Measurements from ENCODE around the gene DNAL1.

Gene DNAL1

DNA sequence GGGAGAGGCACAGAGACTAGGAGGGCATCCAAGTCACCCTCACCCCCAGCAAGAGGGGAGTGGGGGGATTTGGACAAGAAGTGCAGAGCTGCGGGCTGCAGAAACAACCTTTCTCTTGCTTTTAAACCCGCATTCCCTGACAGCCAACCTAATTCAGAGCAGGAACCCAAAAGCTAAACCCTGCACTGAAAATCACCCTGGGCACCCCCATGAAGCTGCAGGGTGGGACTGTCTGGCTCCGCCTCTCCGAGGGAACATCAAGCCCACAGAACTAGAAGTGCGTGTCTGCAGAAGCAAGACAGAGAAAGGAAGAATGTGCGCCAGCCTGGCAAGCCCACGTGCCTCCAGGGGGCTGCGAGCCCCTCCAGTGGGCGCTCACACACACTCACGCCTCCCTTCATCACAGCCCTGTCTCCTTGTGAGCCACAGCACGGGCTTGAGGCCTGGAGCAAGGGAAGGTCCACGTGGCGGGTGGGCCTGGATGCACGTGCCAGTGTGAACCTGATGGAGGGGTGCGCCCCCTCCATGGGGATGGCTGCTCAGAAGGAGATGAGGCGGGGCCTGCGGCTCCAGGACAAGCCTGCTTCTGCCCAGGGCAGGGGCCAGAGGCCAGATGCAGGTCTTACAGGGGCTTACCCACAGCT lies 97.2 kb downstream of the DNAL1 start:
- in situ Hi-C loops (cut with MboI; ENCODE audit: low sequenced_read_pairs), result loop anchor here (10.0 kb wide), 1 partner anchor 83 kb away; no protein-coding TSS in a partner anchor

- in situ Hi-C loops (cut with MboI; ENCODE audit: low sequenced_read_pairs), result loop anchor here (10.0 kb wide), 1 partner anchor 82 kb away; no protein-coding TSS in a partner anchor
These were observed 97.9 kb downstream of the DNAL1 start for GRCh38 chr14:73742520-73743238.

- in situ Hi-C loops (cut with MboI; ENCODE audit: low sequenced_read_pairs), result loop anchor here (10.0 kb wide), 1 partner anchor 81 kb away; no protein-coding TSS in a partner anchor
These were observed 98.7 kb downstream of the DNAL1 start for GRCh38 chr14:73743431-73743931.

GRCh38 chr14:73744175-73744867 lies 99.5 kb downstream of the DNAL1 start:
- in situ Hi-C loops (cut with MboI; ENCODE audit: low sequenced_read_pairs), result loop anchor here (10.0 kb wide), 1 partner anchor 80 kb away; no protein-coding TSS in a partner anchor

DNA sequence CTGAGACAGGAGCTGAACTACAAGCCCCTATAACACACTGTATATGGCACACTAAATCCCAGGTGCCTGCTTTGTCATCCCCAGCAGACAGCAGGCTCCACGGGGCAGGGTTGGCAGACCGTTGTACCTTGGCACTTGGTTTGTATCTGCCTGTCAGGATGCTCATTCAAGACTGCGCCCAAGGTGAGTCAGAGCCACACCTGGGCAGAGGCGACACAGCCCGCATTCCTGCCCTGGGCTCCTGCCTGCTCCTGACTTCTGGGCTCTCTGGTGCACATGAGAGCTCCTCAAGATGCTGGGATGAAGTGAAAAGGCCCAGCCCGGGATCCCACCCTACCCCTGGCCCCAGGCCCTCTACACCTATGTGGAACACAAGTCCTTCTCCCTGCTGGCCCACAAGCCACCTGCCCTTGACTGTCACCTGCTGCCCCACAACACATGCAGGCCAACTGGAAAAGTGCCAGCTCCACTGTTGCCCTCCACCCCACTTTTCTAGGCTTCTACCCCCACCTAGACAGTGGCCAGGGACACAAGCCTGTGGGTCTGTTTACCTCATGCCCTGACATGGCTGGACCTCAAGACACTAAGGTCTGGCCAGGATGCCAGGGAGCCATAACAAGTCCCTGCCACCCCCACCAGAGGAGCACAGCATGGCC lies 100.2 kb downstream of the DNAL1 start:
- in situ Hi-C loops (cut with MboI; ENCODE audit: low sequenced_read_pairs), result loop anchor here (10.0 kb wide), 1 partner anchor 80 kb away; no protein-coding TSS in a partner anchor

DNA sequence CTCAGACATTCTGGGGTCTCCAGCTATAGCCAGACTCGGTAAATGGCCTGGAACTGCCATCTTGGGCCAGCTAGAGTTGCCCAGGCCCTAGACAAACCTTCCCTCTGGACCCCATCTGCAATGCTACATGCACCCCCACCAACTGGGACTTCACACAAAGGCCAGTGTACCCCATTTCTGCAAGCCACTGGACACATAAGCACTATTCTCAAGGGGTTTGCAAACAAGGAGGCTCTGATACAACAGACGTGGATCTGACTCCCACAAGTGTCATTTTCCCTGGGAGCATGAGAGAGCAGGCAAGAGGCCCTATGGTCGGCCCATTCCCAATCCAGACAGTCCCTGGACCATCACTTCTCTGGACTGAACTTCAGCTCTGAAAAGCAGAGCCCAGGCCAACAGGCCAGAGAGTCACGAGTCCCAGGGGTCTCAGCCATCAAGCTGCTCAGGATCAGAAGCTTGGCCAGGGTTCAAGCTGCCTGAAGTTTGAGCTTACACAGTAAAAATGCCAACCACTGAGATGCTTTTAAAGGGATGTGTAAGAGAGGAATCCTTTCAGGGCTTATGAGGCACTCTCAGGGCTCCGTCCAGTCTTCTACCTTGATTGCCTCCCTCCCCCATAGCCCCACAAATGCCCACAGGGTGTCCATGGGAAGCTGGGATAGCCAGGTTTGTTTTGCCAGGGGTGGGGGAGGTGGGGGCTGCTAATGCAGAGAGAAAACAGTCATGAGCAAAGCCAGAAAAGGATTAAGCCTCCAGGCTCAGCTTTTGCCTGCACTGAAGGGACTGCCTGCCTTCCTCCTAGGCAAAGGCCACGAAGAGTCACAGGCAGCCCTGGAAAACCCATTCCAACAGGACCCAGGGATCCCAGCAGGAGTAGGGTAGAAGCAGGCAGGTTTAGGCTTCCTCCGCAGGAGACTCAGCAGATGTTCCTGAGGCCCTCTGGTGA lies 101.1 kb downstream of the DNAL1 start:
- in situ Hi-C loops (cut with MboI; ENCODE audit: low sequenced_read_pairs), result loop anchor here (10.0 kb wide), 1 partner anchor 79 kb away; no protein-coding TSS in a partner anchor

DNA sequence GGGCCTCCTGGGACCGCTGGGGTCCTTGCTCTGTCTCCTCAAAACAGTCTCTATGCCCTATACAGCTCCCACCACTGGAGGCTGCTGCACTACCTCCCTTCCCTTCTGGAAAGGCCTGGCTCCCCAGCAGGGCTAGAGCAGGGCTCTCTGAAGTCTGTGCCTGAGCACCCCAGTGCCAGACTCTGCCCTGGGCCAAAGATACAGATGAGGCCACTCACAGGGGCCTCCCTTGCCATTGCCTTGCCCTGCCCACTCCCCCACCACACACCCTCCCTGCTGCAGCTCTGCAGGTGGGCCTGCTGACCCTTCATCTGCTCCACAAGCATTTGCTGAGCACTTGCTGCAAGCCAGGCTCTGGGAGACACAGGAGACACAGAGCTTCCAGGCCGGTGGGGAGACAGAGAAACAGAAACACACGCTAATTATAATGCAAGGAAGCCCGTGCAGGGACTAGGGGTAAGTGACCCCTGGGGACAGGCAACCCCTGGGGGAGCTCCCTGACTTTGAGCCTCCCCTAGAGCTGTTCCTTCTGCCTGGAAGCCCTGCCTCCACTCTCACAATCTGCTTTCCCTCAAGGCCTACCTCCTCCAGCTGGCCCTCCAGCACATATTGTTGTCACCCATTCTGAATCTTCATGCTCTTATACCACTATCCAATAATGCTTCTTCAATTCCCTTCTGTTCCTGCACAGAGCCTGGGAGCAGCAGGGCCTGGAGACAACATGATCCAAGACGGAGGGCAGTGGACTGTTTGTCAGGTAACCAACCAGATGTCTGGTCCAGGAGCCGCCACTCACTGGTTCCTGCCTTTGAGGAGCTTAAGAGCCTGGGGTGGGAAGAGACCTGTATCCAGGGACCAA lies 102.0 kb downstream of the DNAL1 start:
- in situ Hi-C loops (cut with MboI; ENCODE audit: low sequenced_read_pairs), result loop anchor here (10.0 kb wide), 1 partner anchor 78 kb away; no protein-coding TSS in a partner anchor

DNA sequence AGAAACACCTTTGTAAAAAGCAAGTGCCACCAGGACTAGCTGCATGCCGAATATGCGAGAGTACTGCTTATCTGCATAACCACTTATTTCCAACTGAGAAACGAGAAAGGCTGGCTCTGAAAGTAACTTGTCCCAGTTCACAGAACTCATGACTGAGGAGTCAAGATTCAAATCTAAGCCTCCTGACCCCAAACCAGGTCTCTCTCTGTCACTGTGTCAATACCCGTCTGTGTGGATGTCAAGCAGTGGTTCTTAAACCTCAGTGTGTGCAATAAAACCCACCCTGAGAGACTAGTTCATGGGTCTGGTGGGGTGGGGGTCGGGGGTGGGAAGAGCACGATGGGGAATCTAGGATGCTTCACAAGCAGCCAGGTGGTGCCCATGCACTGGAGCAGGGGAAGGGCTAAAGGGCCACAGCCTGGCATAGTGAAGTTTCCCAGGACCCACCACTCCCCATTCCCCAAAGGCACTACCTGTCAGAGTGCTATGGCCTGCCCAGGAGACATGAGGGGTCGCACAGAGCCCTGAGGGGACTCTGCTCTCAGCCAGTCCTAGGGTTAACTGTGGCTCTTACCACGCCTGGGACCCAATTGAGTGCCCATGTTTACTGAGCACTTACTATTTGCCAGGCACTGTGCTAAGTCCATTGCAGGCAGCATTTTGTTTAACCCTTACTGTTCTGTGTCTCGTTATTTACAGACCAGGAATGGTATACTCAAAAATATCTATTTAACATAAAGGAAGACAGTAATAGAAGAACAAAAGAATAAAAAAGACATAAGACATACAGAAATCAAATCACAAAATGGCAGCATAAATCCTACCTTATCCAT lies 102.8 kb downstream of the DNAL1 start:
- in situ Hi-C loops (cut with MboI; ENCODE audit: low sequenced_read_pairs), result loop anchor here (10.0 kb wide), 1 partner anchor 77 kb away; no protein-coding TSS in a partner anchor

- in situ Hi-C loops (cut with MboI; ENCODE audit: low sequenced_read_pairs), result loop anchor here (10.0 kb wide), 1 partner anchor 76 kb away; no protein-coding TSS in a partner anchor
These were observed 104.1 kb downstream of the DNAL1 start for GRCh38 chr14:73748858-73749357.

- in situ Hi-C loops (cut with MboI; ENCODE audit: low sequenced_read_pairs), result loop anchor here (10.0 kb wide), 1 partner anchor 75 kb away; no protein-coding TSS in a partner anchor
These were observed 105.1 kb downstream of the DNAL1 start for GRCh38 chr14:73749706-73750530.

DNA sequence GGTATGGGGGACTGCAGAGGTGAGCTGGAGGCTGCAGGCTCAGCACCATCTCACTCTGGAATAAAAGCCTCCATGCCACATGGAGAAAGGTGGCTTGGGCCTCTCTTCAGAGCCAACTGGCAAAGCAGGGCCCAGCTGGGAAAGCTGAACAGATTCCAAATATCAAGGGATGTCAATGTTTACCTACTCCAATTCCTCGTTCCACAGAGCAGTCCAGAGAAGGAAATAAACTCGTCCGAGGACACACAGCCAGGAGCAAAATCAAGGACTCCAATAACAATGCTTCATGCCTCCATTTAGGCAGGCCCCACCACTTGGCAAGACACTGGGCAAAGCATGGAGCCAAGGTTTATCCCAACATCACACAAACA lies 105.7 kb downstream of the DNAL1 start:
- in situ Hi-C loops (cut with MboI; ENCODE audit: low sequenced_read_pairs), result no loop called here

- in situ Hi-C loops (cut with MboI; ENCODE audit: low sequenced_read_pairs), result no loop called here
These were observed 106.4 kb downstream of the DNAL1 start for GRCh38 chr14:73751157-73751691.

- in situ Hi-C loops (cut with MboI; ENCODE audit: low sequenced_read_pairs), result no loop called here
These were observed 107.7 kb downstream of the DNAL1 start for GRCh38 chr14:73752297-73752992.

Measured in HL-60/S4 treated with phorbol 12-myristate 13-acetate at 8.2 ng/mL for 4 days and 3 days (cell line).